GM13976 (cell line): ENCODE data around the gene PTPN4.

Source experiments
- DNase-seq: peaks from one replicate; pipeline ENCODE4 v3.0.0; 2012; ENCODE audit warnings: low spot score
- in situ Hi-C: fragments of 300-500 bp; cut with MboI; formaldehyde crosslinking; loops from one replicate; pipeline ENCODE4 v1.12.0; 2022; ENCODE audit warnings: low sequenced_read_pairs, mixed read lengths, inconsistent platforms; ENCODE audit not compliant: unreplicated experiment
- TF ChIP-seq, protein P1 (sequence below): IDR thresholded peaks from 2 replicates; pipeline ENCODE4 v1.5.1; 2012; ENCODE audit warnings: borderline replicate concordance, mild to moderate bottlenecking; ENCODE audit not compliant: insufficient read depth; ENCODE audit errors: extremely low read depth, missing control alignments, control extremely low read depth

The PTPN4 gene

DNA sequence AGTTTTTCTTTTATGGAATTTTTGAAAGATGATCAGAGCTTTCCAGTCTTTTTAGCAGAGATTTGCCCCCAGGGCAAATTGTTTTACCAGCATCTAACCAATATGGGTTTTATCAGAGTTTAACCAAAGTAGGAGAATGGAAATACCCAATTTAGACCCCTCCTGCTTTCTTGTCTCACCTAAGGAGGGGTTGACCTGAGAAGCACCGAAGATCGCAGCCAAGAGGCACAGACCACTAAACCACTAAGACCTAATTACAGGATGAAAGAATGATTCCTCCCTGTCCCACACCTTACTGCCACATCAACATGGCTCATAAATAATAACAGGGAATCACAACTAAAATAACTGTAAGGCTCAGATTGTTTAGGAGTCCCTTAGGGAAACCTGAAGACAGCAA is 141.3 kb downstream of the PTPN4 start:
- in situ Hi-C loops: no loop called here
- TF ChIP-seq, protein P1, sequence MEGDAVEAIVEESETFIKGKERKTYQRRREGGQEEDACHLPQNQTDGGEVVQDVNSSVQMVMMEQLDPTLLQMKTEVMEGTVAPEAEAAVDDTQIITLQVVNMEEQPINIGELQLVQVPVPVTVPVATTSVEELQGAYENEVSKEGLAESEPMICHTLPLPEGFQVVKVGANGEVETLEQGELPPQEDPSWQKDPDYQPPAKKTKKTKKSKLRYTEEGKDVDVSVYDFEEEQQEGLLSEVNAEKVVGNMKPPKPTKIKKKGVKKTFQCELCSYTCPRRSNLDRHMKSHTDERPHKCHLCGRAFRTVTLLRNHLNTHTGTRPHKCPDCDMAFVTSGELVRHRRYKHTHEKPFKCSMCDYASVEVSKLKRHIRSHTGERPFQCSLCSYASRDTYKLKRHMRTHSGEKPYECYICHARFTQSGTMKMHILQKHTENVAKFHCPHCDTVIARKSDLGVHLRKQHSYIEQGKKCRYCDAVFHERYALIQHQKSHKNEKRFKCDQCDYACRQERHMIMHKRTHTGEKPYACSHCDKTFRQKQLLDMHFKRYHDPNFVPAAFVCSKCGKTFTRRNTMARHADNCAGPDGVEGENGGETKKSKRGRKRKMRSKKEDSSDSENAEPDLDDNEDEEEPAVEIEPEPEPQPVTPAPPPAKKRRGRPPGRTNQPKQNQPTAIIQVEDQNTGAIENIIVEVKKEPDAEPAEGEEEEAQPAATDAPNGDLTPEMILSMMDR: no peak
- no peak for DNase-seq

DNA sequence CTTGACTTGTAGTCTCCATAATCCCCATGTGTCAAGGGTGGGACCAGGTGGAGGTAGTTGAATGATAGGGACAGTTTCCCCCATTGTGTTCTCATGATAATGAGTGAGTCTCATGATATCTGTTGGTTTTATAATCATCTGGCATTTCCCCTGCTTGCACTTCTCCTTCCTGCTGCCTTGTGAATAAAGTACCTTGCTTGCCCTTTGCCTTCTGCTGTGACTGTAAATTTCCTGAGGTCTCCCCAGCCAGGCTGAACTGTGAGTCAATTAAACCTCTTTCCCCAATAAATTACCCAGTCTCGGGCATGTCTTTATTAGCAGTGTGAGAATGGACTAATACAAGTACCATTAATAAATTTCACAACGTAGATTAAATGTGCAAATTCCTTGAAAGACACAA is 150.8 kb downstream of the PTPN4 start:
- TF ChIP-seq, protein P1: no peak
- no peak for DNase-seq
- in situ Hi-C loops: no loop called here

DNA sequence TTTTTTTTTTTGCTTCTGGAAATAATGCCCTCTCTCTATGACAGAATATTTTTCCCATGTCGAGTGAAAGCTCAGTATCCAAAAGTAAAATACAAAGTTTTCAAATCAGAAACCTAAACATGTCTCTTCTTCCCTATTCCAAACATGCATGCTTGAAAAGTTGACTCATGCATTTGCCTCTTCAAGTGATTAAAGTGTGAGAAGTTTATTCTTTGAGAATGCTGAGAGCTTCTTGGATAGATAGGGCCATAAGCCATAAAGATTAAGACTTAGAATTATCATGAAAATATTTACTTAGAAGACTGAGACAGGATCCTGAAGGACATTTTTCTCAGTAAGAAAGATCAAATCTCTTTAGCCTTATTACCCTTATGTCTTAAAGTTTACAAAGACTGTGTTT is 154.5 kb downstream of the PTPN4 start:
- no peak for DNase-seq

DNA sequence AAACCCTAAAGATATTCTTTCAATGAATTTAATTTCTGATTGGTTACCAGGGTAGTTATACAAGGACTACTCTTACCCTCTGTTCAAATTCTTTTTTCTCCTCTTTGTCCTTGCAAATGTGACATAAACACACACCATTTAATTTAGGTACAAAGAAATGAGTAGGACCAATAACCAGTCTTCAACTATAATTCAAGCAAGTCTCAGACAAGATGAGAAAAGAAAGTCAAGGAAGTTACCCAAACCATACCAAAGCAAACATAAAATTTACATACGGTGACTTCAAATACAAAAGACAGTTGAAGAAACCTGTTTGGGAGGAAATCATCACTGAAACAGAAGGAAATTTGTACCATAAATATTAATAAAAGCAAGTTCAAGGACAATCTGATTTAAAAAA is 162.1 kb downstream of the PTPN4 start:
- in situ Hi-C loops: no loop called here
- DNase-seq: no peak
- TF ChIP-seq, protein P1: no peak

More for the DNA sequence above, 154.5 kb downstream of the PTPN4 start:
- in situ Hi-C loops: no loop called here
- TF ChIP-seq, protein P1: no peak

DNA sequence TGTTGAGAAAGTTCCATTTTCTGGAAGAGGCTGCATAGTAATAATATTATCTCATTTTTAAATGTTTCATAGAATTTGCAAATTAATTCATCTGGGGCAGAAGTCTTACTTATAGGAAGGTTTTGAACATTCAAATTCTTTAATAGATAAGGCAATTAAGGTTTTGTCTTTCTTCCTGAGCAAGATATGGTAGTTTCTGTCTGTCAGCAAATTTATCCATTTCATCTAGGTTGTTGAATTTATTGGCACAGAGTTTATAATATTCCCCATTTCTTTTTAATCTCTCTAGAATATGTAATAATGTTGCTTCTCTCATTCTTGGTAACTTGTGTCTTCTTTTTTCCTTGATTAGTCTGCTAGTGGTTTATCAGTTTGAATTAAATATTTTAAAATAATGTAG is 163.0 kb downstream of the PTPN4 start:
- in situ Hi-C loops: no loop called here
- TF ChIP-seq, protein P1: no peak
- DNase-seq: no peak

DNA sequence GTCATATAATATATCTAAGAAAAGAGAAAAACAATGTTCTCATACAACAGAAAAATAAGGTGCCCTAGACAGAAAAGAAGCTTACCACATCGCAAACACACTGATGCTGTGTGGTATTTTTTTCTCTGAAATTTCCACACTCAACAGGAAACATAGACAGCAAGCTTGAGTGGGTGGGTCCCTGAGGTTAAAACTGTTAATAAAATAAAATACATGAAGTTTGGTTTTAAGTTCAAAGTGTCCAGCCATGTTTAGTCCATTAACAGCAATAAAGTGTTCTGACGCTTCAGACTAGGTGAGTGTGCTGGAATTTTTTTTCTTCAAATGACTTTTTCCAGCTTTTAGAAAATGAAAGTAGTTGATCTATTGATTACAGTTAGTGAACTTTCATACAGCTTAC is 169.8 kb downstream of the PTPN4 start:
- TF ChIP-seq, protein P1: no peak
- no peak for DNase-seq
- in situ Hi-C loops: no loop called here

DNA sequence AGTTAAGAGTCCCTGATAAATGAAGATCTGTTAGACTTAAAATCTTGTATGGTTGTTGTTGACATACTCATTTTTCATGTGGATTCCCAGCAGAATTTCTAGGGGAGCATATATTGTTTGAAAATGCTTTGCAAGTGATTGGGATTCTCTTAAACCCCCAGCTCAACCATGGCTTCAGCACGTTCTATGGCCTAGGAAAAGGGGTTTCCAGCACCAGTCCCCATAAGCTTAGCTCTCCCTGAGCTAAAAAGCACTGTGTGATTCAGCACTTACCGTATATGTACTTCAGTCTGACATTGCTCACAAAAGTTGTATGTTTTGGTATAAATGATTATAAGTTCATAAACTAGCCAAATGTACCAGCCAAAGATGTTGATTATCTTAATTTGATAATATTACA is 173.1 kb downstream of the PTPN4 start:
- TF ChIP-seq, protein P1: no peak
- in situ Hi-C loops: no loop called here
- no peak for DNase-seq
